GM19238 (cell line): ENCODE data around the gene DDX59.
"Not testable (repeated sequence)": the region's sequence is repeated elsewhere in the genome, so short reads cannot be mapped to it uniquely, and the experiment has no call there.

Experiments
- DNase-seq: peaks from one replicate; pipeline ENCODE4 v3.0.0; 2011; ENCODE audit warnings: low spot score; ENCODE audit not compliant: insufficient read length

The DDX59 gene

DNA sequence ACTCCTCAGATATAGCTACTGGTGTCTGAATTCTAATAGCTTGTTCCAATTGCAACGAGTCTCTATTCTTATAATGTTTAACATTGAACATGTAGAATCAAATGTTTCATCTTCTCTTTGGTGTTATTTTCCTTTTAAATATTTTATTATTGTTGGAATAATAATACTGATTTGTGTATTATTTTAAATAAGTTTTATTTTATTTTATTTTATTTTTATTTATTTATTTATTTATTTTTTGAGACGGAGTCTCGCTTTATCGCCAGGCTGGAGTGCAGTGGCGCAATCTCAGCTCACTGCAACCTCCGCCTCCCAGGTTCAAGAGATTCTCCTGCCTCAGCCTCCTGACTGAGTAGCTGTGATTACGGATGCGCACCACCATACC is 39.2 kb downstream of the DDX59 start:
- DNase-seq, result not testable (repeated sequence)

DNA sequence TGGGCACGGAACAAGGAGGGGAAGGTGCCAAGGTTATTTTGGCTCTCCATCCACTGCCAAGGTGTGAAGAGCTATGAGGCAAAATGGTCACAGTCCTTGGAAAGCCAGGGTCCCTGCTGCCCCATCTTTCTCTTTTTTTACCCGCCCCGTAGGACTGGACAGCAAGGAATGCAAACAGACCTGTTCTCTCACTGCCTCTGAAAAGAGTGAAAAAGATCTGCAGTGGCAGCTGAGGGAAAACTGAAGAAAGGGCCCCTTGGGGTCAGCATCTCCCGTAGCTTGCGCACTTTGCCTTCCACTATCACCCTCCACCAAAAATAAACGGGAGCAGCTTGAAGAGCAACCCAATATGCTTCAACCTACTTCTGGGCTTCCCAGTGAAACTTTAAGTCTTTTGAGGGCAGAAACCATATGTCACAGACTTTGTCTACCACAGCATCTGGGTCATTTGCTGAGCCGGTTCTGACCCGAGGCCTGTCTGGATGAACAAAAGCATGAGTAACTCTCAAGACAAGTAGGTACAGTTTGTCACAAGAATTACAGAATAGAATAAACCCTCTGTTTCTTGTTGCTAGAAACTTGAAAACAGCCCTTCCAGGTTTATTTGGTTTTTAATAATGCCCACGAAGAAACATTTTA is 39.7 kb downstream of the DDX59 start:
- no peak for DNase-seq

DNA sequence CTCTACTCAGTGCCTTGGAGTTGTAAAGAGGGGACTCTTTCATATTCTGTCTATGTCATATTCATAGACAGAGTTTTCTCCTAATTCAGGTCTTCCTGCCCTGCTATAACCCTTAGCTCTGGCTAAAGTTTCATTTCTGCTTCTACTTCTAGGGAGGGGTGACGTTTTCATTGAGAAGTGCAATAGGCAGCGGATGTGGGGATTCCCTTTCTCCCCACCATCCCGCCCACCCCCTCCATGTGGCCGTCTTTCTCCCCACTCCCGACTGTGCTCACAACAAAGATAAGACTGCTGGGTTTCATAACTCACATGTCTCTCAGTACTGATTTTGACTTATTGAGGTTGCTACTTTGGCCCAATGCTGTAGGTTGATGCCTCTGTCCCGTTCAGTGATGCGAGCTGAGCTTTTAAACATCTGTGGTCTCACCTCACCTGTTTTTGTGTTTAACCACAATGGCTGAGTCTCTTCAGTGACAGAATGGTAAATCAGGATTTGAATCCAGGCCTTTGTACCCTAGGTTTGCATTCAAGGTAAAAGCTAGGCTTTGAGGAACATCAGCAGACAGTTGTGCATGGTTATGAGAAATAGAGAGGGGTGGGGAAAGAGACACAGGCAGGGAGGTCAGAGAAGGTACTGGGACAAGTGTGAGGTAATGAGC is 41.4 kb downstream of the DDX59 start:
- peak; percentile 32 for DNase-seq

DNA sequence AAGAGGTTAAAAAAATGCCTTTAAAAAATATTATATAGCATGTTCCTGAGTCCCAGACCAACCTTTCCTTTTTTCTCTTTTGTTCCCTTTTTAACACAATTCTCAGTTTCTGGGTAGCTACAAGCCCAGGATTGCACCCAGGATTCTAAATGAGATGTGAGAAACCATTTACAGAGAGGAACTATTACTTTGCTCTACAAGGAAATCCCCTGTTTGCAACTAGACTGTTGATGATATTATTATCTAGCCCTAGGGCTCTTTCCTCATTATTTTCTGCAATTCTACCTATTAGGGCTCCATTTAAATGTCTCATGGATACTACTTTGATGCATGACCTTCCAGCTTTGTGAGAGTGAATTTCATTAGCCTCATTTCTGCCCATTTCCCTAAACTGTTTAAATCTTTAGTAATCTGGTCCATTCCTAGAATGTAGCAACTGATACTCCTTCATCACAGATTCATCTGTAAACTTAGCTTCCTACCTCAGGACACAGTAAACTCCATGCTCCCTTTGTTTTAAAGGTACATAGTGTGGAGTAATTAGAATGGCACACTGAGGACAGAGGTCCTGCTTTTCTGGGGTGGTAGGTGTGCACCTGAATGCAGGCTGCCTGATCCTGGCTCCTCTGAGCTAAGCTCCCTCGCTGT is 42.0 kb downstream of the DDX59 start:
- no peak for DNase-seq

DNA sequence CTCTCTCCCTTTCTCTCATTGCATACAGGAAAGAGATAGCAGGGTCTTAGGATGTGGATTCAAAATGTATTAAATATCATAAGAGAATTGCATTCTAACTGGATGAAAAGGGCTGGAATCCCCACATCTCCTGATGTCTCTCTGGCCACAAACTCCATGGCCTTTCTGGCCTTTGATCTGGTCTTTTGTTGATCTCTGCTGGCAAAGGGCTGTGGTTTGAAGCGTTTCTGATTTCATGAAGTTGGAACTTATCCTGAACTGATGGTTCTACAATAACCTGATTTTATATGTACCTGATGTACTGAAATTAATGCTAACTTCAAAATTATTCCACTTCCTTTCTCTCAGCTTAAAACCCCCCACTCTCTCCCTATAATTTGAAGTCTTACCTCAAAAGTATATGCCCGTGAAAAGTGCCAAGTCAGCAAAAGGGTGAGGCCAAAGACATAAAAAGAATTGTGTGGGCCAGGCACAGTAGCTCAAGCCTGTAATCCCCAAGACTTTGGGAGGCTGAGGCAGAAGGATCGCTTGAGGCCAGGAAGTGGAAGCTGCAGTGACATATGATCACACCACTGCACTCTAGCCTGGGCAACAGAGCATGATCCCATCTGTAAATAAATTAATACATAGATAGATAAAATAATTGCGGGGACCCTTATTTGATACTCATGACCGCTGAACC is 42.7 kb downstream of the DDX59 start:
- DNase-seq, result no peak

DNA sequence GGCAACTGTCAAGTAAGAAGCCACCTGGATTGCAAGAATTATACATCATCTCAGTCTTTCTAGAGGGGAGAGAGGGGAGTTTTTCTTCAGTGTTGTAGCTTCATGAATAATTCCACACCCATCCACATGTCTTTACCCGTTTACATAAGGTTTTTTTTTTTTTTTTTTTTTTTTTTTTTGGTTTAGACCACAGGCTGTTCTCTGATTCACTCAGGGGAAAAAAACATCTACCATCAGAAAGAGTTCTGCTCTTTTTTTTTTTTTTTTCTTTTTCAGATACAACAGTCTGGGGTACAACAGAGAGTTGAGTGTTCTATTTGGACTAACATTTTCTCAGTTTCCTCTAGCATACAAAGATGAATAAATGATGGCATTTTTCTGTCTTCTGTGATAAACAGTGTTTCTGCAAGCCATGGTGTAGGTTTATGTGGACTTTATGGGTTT is 44.3 kb downstream of the DDX59 start:
- peak; percentile 13 for DNase-seq

DNA sequence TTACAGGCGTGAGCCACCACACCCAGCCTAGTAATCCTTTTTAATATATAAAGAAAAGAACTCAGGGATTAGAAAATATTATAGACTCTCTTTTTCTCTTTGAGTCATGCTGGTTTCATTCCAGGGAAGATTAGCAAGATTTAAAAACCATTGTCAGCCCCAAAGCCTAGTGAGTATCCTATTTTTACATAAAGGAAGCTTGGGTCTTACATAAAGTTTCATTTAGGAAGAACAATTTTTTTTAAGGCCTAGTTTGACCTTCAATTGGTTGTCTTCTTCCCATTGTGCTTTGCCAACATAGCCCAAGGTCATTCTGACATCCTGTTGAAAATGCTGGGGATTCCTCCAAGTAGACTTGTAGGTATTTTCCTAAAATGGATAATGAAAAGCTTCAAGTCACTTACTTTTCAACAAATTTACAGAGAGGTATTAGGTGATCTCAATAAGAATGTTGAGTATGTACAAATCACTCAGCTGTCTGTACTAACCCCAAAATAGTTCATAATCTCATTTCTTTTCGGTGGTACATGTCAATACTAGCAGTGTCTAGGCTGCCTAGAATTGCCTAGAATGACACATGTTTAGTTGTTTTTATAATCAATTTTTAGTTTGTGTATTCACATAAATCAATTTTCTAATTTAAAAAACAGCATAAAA is 44.9 kb downstream of the DDX59 start:
- DNase-seq, result no peak

DNA sequence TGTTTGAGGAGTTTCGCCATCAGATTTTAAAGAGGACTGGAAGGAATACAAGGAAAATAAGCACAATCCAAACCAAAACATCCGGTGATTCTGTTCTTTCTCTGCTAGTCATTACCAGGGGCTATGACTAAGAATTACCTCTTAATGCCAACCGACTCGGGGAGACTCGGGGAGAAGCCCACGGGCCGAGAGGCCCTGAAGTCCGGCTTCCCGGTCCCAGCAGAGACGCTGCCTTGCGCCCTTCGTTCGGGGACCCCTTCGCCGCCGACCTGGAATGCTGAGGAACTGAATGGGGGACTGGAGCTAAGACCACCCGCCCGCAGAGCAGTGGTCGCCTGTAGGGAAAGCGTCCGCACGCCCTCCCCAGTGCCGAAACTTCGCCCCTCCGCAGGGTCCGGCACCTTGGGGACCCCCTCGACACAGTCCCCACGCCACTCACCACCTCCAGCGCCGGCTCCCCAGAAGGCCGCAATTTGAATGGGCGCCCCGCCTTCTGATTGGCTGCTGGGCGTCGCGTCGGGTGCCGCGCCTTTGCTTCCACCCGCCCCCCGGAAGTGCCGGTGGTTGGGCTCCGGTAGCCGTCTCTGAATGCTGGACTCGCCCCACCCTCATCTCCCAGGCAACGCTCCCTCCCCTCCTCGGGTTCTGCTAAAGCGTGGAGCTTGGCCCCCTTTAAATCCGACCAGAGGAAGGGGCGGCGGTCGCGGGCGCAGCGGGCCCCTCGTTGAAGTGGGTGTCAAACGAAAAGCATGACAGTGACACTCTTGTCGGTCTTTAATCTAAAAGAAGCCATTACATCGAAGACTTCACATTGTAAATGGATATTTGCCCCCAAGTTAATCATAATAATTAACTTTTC is 49.2 kb downstream of the DDX59 start, which contains the start of gene KIF14:
Gene KIF14, minus strand, starts transcription at position 479 of the 859 bp plus-strand sequence. CDS start 2,028 bp downstream, outside the sequence.
- DNase-seq, result peak; percentile 85

DNA sequence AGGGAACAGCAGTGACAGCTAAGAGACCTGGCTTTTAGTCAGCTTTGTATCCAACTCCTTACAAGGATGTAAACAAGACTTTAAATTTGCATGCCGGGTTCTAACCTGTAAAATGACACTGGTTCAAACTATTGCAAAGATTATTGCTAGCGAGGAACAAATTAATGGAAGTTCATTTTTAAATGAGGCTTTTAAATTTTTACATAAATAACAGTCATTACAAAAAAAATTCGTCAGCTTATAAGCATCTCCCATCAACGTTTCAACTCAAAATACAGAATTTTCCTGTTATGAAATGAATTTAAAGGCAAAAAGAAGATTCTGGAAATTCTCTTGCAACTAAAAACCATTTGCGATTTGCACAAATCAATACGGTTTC is 49.8 kb downstream of the DDX59 start:
- DNase-seq, result no peak

DNA sequence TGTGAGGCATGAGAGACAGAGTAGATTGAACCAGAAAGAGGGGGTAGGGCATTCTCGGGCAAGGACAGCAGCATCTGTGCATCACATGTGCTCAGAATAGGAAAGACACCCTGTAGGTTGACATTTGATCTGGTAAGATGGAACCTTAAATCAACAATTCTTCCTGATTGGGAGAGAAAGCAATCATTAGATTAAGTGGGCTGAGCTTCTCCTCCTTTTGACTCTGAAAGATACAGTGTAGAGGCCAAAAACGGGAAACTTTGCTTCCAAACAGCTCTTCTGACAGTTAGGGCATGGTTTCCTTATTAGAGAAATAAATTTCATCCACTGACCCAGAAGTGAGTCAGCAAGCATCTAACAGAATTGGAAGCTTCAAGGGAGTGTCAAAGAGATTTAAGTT is 58.9 kb downstream of the DDX59 start:
- no peak for DNase-seq

DNA sequence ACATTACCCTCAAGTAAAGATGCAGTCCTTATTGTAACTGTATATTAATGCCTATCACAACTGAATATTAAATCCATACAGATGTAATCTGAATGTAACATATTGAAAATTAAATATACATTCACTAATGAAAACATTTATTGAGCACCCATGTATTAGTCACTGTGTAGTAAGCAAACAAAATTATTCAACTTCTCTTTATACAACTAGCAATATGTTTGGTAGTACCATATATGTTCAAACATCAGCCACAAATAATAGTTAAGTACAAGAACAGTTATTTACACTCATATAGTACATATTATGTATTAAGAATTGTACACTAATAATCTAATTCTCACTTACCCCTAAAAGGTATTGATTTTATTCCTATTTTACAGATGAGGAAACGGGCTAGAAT is 67.1 kb downstream of the DDX59 start:
- no peak for DNase-seq
